Activated B cell treated with CpG ODN at 0.5 μM for 24 hours (primary cell): ENCODE measurements around the gene PDCD4. TPM values are rescaled to one million over a fixed set of nuclear protein-coding genes. Genes with fewer than 3 reads are reported as not detected.
A peak's percentile ranks its signal among the peaks of the same experiment; 100 is the strongest.

Source experiments
- ATAC-seq: fragments of 200-7000 bp; cut with Tn5 transposase; one replicate; pipeline ENCODE4 v1.10.0; 2021; ENCODE audit warnings: low read depth, mild to moderate bottlenecking, moderate library complexity
- CTCF ChIA-PET: fragments of 350-600 bp; sonication (Branson Sonifier 250); formaldehyde crosslinking; loops from one replicate; lab custom pipeline; 2021; ENCODE audit warnings: antibody characterized with exemption; lab: Charles Lee
- POLR2A ChIA-PET: fragments of 350-600 bp; sonication (Branson Sonifier 250); formaldehyde crosslinking; loops from one replicate; lab custom pipeline; 2021; ENCODE audit warnings: antibody characterized with exemption; lab: Charles Lee
- DNase-seq: peaks from one replicate; pipeline ENCODE4 v3.0.0; 2022
- H3K27ac Mint-ChIP-seq: one replicate; pipeline ENCODE4 v1.8.0; 2020; ENCODE audit warnings: mixed read lengths
- H3K27me3 Mint-ChIP-seq: one replicate; pipeline ENCODE4 v1.8.0; 2021; ENCODE audit warnings: mixed read lengths
- H3K36me3 Mint-ChIP-seq: one replicate; pipeline ENCODE4 v1.8.0; 2021; ENCODE audit warnings: low read depth, mixed read lengths
- H3K4me1 Mint-ChIP-seq: one replicate; pipeline ENCODE4 v1.8.0; 2021; ENCODE audit warnings: mixed read lengths
- H3K4me3 Mint-ChIP-seq: one replicate; pipeline ENCODE4 v1.8.0; 2020; ENCODE audit warnings: mild to moderate bottlenecking, mixed read lengths
- H3K9me3 Mint-ChIP-seq: one replicate; pipeline ENCODE4 v1.8.0; 2020; ENCODE audit warnings: mixed read lengths
- intact Hi-C: fragments of 100-400 bp; cut with micrococcal nuclease; formaldehyde crosslinking; loops from one replicate; pipeline ENCODE4 v1.15.1; 2024
- total RNA-seq: library from RNA; stranded (reverse); gene quantifications from 2 replicates; pipeline ENCODE4 v1.2.3, GENCODE V29; 2022
- TF ChIP-seq, protein P1 (sequence below): fragments of 200-600 bp; IDR thresholded peaks from one replicate; pipeline ENCODE4 v1.8.0; 2022; ENCODE audit warnings: antibody characterized with exemption, mild to moderate bottlenecking

The PDCD4 gene
- total RNA-seq, 1 donor from 2014 or later: 143 TPM

DNA sequence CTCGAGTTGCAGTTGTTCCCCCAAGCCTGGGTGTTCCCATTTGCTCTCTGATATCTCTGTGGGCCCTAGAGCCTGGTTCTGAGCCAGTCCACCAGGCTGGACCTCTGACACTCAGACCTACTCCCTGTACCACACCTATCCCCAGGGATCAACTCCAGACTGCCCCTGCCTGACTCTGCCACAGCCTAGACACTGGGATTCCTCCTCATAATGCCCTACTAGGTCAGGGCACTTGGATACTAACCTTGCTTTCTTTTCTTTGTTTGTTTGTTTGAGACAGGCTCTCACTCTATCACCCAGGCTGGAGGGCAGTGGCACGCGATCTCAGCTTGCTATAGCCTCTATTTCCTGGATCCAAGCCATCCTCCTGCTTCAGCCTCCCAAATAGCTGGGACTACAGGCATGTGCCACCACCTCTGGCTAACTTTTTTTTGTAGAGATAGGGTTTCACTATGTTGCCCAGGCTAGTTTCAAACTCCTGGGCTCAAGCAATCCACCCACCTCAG is 30.8 kb upstream of the PDCD4 start:
- POLR2A ChIA-PET: interaction anchor here (0.6 to 7.6 kb wide), 10 partner anchors 12 to 78 kb away, joined by 3 to 219 read pairs (median 12); partner anchors contain the start of genes BBIP1, PDCD4 and SHOC2
- DNase-seq (no peak), ATAC-seq (no peak)
- no peaks in the 10 kb centered on the region for H3K9me3 Mint-ChIP-seq
- intact Hi-C loops: no loop called here
- no peaks in the 10 kb centered on the region for H3K36me3 Mint-ChIP-seq
- peaks cover 66% of the 10 kb centered on the region for H3K4me1 Mint-ChIP-seq
- H3K4me3 Mint-ChIP-seq: no peak overlapping the region
- H3K27me3 Mint-ChIP-seq: no peaks in the 10 kb centered on the region
- peak overlapping the region; percentile 89 for H3K27ac Mint-ChIP-seq
- TF ChIP-seq, protein P1, sequence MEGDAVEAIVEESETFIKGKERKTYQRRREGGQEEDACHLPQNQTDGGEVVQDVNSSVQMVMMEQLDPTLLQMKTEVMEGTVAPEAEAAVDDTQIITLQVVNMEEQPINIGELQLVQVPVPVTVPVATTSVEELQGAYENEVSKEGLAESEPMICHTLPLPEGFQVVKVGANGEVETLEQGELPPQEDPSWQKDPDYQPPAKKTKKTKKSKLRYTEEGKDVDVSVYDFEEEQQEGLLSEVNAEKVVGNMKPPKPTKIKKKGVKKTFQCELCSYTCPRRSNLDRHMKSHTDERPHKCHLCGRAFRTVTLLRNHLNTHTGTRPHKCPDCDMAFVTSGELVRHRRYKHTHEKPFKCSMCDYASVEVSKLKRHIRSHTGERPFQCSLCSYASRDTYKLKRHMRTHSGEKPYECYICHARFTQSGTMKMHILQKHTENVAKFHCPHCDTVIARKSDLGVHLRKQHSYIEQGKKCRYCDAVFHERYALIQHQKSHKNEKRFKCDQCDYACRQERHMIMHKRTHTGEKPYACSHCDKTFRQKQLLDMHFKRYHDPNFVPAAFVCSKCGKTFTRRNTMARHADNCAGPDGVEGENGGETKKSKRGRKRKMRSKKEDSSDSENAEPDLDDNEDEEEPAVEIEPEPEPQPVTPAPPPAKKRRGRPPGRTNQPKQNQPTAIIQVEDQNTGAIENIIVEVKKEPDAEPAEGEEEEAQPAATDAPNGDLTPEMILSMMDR: no peak
- CTCF ChIA-PET: interaction anchor here (1.9 to 2.9 kb wide), 3 partner anchors 25 to 37 kb away, joined by 7 to 17 read pairs (median 15); no protein-coding TSS in a partner anchor

DNA sequence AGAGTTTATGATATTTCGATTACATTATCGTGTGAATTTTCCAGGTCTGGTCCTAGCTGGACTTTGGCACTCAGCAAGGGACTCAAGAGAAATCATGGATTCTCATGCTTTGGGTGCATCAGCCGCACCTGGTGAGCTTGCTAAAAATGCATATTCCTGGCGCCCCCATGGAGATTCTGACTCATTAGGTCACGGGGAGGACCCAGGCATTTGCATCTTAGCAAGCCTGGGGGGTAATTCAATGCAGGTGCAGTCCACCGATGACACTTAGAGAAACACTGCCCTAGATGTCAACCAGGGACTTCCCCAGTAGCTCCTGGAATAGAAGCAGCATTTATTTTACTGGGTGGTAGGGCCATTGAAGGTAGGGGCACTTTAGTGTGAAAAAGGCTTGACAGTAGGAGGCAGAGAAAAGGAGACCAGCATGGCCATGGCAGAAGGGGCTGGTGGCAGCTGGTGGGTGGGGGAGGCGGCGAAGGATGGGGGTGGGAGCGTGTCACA is 29.9 kb upstream of the PDCD4 start:
- no peaks in the 10 kb centered on the region for H3K36me3 Mint-ChIP-seq
- H3K4me1 Mint-ChIP-seq: peaks cover 71% of the 10 kb centered on the region
- POLR2A ChIA-PET: interaction anchor here (0.7 to 7.6 kb wide), 25 partner anchors 8 to 485 kb away, joined by 3 to 219 read pairs (median 5); partner anchors contain the start of genes BBIP1, PDCD4 and SHOC2
- intact Hi-C loops: loop anchor here (1.0 to 2.0 kb wide), 4 partner anchors 8 to 485 kb away; partner anchors contain the start of gene PDCD4
- no peaks in the 10 kb centered on the region for H3K27me3 Mint-ChIP-seq
- peak; percentile 82 for ATAC-seq
- TF ChIP-seq, protein P1: no peak
- CTCF ChIA-PET: interaction anchor here (0.8 to 2.9 kb wide), 7 partner anchors 24 to 96 kb away, joined by 3 to 17 read pairs (median 7); partner anchors contain the start of gene PDCD4
- peak; percentile 57 for DNase-seq
- peak overlapping the region; percentile 78 for H3K4me3 Mint-ChIP-seq
- no peaks in the 10 kb centered on the region for H3K9me3 Mint-ChIP-seq
- peak overlapping the region; percentile 89 for H3K27ac Mint-ChIP-seq

DNA sequence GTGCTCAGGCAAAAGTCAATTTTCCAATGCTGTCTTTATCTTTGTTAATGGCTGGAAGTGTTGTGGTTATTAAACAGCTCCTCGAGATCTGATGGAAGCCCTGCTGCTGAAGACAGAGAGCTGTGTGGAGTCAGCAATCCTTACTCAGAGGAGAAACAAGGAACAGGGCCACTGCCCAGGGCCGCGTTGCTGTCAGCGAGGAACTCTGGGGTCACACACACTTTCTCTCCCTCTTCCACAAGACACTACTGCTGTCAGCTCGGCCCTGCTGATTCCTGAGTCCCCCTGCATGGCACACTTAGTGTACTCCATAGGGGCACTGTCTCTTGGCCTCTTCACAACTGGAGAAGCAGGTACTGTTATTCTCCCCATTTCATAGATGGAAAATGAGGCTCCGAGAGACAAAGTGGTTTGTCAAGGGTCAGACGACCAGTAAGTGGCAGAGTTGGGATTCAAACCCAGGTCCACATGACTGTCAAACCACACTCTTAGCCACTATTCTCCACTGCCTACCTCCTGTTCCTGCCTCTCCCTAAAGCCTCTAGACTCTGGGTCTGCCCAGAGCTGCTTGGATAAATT is 29.3 kb upstream of the PDCD4 start:
- Mint-ChIP-seq H3K4me1 (peaks cover 74% of the 10 kb centered on the region), H3K4me3 (peak overlapping the region; percentile 78), H3K27me3 (no peaks in the 10 kb centered on the region), H3K27ac (peak overlapping the region; percentile 89), H3K36me3 (no peaks in the 10 kb centered on the region), H3K9me3 (no peaks in the 10 kb centered on the region)
- ChIA-PET POLR2A (interaction anchor here (0.7 to 7.6 kb wide), 27 partner anchors 9 to 486 kb away, joined by 3 to 219 read pairs (median 5); partner anchors contain the start of genes BBIP1, PDCD4 and SHOC2), CTCF (interaction anchor here (0.8 to 2.9 kb wide), 10 partner anchors 10 to 96 kb away, joined by 3 to 17 read pairs (median 5); partner anchors contain the start of gene PDCD4)
- ATAC-seq: peak; percentile 2
- TF ChIP-seq, protein P1: no peak
- no peak for DNase-seq
- intact Hi-C loops: loop anchor here (1.0 to 2.0 kb wide), 4 partner anchors 8 to 486 kb away; partner anchors contain the start of gene PDCD4

DNA sequence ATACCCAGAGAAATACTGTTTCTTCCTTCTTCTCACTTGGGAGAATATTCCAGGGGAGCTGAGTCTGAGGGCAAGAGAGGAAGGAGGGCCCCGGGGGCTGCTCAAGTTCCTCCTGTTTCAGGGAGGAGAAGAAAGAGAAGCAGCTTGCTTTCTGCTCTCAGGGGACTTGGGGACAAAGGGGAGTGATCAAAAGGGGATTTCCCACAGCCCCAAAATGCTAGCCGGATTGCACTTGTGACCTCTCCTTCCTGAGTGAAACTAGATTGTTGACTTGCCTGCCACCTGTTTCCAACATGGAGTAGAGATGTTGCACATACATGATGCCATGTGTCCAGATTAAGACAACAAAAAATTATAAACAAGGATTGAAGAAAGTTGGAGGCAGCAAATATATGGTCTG is 28.7 kb upstream of the PDCD4 start:
- peak; percentile 69 for ATAC-seq
- H3K27ac Mint-ChIP-seq: peak overlapping the region; percentile 89
- TF ChIP-seq, protein P1: no peak

More for the DNA sequence above, 28.7 kb upstream of the PDCD4 start:
- Mint-ChIP-seq H3K4me1 (peaks cover 77% of the 10 kb centered on the region), H3K36me3 (no peaks in the 10 kb centered on the region), H3K4me3 (peak overlapping the region; percentile 78), H3K9me3 (no peaks in the 10 kb centered on the region), H3K27me3 (no peaks in the 10 kb centered on the region)
- ChIA-PET CTCF (interaction anchor here (1.0 to 2.9 kb wide), 7 partner anchors 10 to 51 kb away, joined by 3 to 17 read pairs (median 7); partner anchors contain the start of gene PDCD4), POLR2A (interaction anchor here (0.8 to 7.6 kb wide), 10 partner anchors 8 to 487 kb away, joined by 3 to 219 read pairs (median 13); partner anchors contain the start of genes BBIP1, PDCD4 and SHOC2)
- intact Hi-C loops: loop anchor here (1.0 to 2.0 kb wide), 5 partner anchors 20 to 486 kb away; no protein-coding TSS in a partner anchor
- peak; percentile 37 for DNase-seq
